LNCAP (cell line): ENCODE results near the gene E2F1.

Experiments
- TF ChIP-seq, protein P1 (sequence below): fragments of 450-650 bp; IDR thresholded peaks from 2 replicates; pipeline ENCODE4 v1.5.1; 2017; ENCODE audit warnings: mild to moderate bottlenecking

E2F1 gene

DNA sequence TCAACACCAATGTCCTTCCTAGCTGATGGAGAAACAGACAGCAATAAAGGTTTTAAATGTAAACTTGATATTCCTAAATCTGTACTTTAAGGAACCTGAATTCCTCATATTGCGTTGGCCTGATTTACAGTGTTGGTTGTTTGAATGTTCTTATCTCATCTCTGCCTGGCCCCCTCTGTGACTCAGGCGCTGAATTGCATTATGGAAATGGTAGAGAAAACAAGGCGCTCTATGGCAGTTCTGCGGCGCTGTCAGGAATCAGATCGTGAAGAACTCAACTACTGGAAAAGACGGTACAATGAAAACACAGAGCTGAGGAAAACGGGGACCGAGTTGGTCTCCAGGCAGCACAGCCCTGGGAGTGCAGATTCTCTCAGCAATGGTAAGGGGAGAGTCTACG, 56.7 kb downstream of the E2F1 start:
- TF ChIP-seq, protein P1, sequence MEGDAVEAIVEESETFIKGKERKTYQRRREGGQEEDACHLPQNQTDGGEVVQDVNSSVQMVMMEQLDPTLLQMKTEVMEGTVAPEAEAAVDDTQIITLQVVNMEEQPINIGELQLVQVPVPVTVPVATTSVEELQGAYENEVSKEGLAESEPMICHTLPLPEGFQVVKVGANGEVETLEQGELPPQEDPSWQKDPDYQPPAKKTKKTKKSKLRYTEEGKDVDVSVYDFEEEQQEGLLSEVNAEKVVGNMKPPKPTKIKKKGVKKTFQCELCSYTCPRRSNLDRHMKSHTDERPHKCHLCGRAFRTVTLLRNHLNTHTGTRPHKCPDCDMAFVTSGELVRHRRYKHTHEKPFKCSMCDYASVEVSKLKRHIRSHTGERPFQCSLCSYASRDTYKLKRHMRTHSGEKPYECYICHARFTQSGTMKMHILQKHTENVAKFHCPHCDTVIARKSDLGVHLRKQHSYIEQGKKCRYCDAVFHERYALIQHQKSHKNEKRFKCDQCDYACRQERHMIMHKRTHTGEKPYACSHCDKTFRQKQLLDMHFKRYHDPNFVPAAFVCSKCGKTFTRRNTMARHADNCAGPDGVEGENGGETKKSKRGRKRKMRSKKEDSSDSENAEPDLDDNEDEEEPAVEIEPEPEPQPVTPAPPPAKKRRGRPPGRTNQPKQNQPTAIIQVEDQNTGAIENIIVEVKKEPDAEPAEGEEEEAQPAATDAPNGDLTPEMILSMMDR, result no peak

DNA sequence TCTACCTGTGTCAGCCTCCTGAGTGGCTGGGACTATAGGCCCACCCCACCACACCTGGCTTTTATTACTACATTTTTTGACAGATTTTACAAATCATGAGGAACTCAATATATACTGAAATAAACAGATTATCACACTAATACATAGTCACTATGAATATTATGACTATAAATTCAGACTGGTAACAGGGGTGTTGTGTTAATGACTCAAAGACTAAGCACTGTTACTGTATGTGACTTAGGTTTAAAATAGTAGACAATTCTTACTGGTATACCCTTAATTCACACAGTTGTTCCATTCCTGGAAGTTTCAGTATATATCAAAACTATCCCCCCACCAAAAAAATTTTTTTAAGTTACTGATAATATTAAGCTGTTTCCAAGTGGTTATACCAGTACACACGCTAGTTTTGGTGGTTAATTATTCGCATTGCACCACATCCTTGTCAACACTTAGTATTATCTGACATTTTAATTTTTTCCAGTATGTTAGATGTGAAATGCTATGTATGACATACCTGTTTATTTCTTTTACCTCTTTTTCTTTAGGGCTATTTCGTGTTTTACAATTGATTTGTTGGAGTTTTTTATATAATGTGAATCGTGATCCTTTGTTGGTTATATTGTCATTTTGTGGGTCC, 58.5 kb downstream of the E2F1 start:
- TF ChIP-seq, protein P1, result no peak

DNA sequence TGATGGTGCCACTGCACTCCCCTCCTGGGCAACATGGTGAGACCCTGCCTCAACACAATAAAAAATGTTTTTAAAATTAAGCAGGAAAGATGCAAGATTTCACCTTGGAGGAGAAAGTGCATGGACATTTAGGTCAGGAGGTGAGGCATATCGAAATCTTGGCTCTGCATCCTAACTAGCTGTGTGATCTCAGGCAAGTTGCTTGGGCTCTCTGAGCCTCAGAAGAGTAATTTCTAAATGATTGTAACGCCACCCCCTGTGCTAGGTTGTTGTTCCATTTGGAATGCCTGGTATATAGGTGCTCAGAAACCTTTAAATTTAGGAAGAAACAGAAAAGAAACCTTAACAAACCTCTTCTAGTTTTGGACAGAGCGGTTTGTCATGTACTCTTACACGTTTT, 60.0 kb downstream of the E2F1 start:
- TF ChIP-seq, protein P1, result no peak
